Right lobe of liver (tissue), 4 donors: Measurements from ENCODE around the gene HSD17B11.
"Not testable (repeated sequence)": the region's sequence is repeated elsewhere in the genome, so short reads cannot be mapped to it uniquely, and the experiment has no call there.

Experiments
- POLR2A ChIP-seq: fragments of 450-650 bp; IDR thresholded peaks from one replicate; pipeline ENCODE4 v1.6.1; 2017; ENCODE audit warnings: antibody characterized with exemption, mild to moderate bottlenecking
- TF ChIP-seq, protein P1 (sequence below), 4 donors: fragments of 200-600 bp in 3 of 4; fragments of 450-650 bp in 1 of 4; IDR thresholded peaks; one replicate each; pipeline versions ENCODE4 v1.5.1 to v1.8.0; 2016 to 2022; ENCODE audit warnings: antibody characterized with exemption in 4 of 4, mild to moderate bottlenecking in 2 of 4
- donor health status: DM: no; HTN: no; CAD: no.
- donor health status: DM: no; HTN: no; CAD: no.
- donor health status: DM: no; HTN: yes; CAD: no.

DNA sequence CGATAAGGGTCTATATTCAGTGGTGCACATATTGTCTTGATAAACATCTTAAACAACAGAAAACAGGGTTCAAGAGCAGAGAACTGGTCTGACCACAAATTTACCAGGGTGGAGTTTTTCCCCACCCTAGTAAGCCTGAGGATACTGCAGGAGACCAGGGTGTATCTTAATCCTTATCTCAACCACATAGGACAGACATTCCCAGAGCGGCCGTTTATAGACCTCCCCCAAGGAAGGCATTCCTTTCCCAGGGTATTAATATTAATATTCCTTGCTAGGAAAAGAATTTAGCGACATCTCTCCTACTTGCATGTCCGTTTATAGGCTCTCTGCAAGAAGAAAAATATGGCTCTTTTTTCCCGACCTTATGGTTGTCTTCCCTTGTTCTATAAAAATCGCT, 97.1 kb downstream of the HSD17B11 start:
- TF ChIP-seq, protein P1, sequence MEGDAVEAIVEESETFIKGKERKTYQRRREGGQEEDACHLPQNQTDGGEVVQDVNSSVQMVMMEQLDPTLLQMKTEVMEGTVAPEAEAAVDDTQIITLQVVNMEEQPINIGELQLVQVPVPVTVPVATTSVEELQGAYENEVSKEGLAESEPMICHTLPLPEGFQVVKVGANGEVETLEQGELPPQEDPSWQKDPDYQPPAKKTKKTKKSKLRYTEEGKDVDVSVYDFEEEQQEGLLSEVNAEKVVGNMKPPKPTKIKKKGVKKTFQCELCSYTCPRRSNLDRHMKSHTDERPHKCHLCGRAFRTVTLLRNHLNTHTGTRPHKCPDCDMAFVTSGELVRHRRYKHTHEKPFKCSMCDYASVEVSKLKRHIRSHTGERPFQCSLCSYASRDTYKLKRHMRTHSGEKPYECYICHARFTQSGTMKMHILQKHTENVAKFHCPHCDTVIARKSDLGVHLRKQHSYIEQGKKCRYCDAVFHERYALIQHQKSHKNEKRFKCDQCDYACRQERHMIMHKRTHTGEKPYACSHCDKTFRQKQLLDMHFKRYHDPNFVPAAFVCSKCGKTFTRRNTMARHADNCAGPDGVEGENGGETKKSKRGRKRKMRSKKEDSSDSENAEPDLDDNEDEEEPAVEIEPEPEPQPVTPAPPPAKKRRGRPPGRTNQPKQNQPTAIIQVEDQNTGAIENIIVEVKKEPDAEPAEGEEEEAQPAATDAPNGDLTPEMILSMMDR (IDR thresholded peaks at IDR 0.05): not testable (repeated sequence)
- not testable (repeated sequence) for TF ChIP-seq POLR2A
